Activated naive CD4-positive, alpha-beta T cell (primary cell): ENCODE data around the gene CYP27A1.
"Not testable (repeated sequence)": the region's sequence is repeated elsewhere in the genome, so short reads cannot be mapped to it uniquely, and the experiment has no call there.

Experiments
- DNase-seq, 4 experiments: peaks; one replicate each; lab custom pipeline; 2025; lab: John Stamatoyannopoulos, UW

The CYP27A1 gene

DNA sequence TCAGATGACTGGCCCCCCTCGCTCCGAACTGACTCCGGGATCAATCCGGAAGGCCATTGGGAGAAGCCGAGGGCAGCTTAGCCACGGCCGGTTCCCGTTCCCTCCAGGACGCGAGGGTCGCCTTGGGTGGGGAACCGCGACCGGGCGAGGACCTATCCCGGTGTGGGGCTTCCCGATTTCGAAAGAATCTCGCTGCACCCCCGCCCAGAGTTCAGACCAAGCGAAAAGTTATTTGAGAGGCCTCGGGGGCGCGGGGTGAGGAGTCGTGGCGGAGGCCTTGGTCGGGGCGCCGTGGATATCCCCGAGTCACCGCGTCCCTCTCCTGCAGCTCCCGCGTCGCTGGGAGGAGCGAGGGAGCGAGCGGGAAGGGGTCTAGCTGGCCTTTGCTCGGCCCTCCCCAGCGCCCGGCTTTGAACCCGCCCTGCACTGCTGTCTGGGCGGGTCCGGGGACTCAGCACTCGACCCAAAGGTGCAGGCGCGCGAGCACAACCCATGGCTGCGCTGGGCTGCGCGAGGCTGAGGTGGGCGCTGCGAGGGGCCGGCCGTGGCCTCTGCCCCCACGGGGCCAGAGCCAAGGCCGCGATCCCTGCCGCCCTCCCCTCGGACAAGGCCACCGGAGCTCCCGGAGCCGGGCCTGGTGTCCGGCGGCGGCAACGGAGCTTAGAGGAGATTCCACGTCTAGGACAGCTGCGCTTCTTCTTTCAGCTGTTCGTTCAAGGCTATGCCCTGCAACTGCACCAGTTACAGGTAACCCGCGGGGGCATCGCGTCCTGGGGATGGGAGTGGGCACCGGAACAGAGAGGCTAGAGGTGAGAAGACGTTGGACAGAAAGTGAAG lies at the start of gene CYP27A1:
Gene CYP27A1 (plus strand): TSS at position 457 of the 837 bp plus-strand sequence. CDS start 36 bp downstream, at position 493.
- DNase-seq, result no peak

DNA sequence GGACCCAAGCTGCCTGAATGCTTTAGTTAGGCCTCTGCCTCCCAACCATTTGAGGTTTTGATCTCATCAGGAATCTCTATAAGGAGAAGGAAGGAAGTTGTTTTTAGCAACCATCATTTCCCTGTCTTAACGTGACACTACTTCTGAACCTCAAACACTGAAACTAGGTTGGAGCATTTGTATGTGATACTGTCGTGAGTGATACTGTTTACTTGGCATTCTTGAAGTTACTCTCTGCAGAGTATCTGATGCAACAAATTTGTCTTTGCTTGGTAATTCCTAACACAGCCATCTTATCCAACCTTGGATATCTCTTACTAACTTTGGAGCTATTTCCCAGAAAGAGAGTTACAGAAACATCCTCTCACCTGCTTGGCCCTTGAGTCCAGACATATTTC lies 49.2 kb upstream of the CYP27A1 start:
- DNase-seq, result no peak

DNA sequence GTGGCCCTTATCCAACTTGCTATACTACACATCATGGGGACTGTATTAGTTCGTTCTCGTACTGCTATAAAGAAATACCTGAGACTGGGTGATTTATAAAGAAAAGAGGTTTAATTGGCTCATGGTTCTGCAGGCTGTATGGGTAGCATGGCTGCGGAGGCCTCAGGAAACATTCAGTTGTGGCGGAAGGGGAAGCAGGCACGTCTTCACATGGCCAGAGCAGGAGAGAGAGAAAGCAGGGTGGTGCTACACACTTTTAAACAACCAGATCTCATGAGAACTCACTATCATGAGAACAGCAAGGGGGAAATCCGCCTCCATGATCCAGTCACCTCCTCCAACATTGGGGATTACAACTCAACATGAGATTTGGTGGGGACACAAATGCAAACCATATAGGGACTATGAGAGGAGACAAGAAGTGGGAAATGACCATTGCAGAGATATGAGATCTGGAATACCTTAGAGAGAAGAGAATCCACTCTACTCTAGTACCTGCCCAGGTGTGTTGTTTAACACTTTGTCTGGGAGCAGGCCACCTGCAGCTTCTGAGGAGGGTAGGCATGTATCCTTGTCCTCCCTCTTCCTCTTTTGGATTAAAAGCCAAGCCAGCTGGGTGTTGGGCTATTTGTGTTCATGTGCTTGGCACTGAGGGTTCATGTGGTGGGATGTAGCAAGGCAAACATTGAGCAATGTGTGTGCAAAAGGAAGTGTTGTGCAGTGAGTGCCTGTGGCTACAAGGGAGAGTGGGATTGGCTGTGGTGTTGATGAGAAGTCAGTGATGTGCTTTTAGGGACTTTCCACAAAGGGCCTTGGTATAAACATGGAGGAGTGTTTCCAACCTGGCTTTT lies 48.6 kb upstream of the CYP27A1 start:
- no peak for DNase-seq

DNA sequence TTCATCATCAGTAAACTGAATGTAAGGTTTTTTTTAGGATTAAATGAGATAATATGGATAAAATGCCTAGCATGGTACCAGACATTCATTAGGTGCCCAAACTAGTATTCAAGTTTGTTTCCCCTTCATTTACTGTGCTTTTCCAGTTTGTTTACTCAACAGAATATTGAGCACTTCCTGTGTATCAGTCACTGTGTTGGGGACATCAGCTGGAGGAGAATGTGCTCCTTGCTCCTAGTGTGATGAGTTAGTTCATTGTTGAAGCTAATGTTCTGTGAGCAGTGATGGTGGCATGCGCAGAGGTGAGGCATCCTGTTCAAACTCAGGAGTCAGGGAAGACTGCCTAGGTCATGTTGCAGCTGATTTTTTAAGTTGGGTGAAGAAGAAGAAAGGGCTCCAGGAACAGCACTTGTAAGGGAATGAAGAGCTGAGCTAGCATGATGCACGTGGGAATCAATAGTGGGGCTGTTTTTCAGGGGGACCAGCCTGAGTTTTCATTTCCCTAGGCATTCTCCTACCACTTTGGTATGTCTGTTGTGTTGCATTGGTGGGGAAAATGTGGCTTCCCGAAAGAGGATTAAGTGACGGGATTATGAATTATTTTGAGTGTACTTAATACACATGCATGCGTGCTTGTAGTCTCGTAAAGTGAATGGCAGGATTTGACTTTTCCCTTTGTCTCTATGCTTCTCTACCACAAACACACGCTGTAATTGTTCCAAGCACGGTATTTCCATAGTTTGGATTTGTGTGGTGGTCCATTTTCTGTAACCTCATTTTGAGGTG lies 47.6 kb upstream of the CYP27A1 start:
- DNase-seq, result no peak

DNA sequence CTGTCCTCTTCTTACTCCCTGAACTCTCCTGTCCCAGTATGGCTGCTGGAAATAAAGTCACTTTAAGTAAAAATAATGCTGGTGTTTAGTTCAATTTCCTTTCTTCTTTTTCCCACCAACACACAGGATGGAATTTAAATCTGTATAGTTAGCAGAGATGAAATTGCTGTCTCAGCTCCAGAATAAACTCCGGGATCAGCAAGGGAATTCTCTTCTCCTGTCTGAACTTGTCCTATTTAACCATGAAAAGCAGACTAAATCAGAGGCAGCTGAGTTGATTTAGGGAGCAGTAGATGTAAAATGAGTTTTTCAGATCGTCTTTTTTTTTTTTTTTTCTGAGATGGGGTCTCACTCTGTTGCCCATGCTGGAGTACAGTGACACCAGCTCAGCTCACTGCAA lies 45.4 kb upstream of the CYP27A1 start:
- DNase-seq, result no peak

DNA sequence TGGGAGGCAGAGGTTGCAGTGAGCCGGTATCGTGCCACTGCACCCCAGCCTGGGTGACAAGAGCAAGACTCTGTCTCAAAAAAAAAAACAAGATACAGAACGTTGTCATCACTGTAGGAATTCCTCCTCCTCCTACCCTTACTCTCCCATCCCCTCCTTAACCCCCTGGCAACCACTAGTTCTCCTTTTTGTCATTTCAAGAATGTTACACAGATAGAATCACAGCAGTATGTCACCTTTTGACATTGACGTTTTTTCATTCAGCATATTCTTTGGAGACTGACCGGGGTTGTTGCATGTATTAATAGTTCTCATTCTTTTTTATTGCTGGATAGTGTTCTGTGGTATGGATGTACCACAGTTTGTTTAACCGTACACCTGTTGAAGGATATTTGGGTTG lies 38.9 kb upstream of the CYP27A1 start:
- DNase-seq, result no peak

DNA sequence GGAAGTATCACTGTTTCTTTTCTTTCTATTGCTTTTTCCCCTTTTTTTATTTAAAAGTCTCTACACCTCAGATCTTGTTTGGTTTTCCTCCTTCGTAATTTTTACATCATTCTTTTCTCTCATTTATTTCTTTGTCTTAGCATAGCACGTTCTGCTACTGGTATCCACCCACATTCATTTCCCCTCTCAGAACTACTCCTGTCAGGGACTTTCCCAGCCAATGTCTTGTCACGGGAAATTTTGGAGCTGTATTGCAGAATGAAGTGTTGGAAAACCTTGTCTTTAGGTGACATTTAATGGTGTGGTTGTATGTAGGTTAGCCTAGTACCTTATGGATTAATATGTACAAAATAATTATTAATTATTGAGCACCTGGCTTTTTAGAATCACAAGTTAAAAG lies 37.3 kb upstream of the CYP27A1 start:
- no peak for DNase-seq

DNA sequence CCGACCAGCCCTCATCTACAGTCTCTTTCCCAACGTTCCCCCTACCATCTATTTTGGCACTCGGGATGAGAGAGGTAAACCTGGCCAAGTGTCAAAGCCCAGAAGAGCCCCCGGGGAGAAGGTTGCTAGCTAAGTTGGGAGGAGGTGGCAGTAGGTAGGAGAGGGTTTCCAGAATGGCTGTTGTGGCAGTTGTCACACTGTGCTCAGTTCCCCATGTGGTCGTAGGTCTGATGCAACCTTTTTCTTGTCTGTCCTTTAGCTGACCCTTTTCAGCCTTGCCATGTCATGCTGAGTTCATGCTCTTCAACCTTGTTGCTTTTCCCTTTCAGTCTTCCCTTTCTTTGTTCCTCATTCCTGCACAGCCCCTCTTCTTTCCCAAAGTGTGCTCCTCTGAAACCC lies 36.8 kb upstream of the CYP27A1 start:
- no peak for DNase-seq

DNA sequence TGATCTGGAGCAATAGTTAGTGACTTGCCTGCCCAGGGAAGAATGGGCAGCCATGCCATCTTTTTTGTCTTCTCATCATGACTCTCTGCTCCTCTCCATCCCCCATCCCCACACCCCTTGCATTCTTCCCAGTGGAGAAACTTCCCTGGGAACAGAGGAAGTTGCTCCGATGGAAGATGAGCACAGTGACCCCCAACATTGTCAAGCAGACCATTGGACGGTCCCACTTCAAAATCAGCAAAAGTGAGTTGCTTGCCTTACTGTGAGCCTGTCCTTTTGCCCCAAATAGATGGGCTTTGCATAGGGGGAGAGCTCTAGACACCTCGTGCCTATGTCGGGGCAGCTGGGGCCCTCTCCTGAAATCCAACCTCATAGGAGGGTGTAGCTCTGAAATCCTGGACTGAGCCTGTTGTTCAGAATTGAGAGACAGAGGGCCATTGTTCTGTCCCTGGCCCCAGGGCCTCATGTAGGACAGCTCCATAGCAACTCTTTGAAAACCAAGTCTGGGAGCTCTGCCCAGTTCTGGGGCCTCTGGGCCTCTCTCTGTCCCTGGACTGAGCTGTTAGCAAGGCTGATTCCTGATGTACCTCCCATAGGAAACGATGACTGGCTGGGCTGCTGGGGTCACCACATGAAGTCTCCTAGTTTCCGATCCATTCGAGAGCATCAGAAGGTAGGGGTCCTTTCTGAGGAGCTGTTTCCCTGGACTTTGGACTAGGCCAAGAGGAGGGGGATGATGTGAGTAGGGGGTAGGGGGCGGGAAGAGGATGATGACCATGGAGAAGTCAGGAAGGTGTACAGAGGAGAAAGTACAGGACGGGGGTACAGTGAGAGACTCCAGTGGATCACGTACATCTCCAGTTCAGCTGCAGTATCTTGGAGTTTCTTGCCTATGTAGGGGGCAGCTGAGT lies 36.1 kb upstream of the CYP27A1 start:
- no peak for DNase-seq

DNA sequence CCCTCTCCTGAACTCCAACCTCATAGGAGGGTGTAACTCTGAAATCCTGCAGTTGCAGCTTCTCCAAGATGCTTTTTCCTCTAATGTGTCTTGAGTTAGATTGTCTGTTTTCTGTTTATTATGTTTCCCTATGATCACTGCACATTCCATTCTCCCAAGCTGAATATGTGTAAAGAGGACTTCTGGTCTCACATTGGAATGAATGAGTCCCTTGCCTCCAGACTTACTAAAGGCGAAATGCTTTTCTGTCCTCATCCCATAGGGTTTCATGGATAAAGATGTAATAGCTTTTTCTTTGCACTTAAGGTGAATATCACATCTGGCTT lies 35.5 kb upstream of the CYP27A1 start:
- DNase-seq, result no peak

DNA sequence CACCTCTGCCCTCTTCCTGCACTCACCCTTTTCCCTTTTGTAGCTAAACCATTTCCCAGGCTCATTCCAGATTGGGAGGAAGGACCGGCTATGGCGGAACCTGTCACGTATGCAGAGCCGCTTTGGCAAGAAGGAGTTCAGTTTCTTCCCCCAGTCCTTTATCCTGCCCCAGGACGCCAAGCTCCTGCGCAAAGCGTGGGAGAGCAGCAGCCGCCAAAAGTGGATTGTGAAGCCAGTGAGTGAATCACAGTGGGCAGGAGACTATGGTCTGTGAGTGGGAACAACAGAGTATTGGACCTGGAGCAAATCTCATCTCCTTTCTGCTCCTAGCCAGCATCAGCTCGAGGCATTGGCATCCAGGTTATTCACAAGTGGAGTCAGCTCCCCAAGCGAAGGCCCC lies 35.0 kb upstream of the CYP27A1 start:
- no peak for DNase-seq

DNA sequence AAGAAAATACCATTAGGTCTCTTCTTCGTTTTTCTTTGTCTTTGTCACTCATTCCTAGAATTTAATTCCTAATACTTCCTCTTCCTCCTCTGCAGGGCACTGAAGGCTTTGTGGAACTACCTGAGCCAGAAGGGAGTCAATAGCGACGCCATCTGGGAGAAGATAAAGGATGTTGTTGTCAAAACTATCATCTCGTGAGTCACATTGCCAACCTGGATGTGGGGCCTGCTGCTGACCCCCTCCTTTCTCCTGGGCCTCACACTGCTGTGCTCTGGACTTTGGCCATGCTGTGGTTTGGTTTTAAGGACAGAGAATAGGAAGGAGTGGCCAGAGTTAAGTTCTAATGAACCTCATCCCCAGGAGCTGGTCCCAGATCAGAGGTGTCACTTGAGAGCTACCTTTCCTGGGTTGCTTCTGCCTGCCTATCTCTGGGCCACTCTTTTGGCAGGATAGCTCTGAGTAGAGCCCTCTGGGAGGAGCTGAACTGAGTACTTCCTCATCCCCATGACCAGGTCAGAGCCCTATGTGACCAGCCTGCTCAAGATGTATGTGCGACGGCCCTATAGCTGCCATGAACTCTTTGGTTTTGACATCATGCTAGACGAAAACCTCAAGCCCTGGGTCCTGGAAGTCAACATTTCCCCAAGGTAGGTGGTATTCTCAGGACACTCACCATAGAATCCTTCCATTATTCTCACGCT lies 33.1 kb upstream of the CYP27A1 start:
- DNase-seq, result no peak

DNA sequence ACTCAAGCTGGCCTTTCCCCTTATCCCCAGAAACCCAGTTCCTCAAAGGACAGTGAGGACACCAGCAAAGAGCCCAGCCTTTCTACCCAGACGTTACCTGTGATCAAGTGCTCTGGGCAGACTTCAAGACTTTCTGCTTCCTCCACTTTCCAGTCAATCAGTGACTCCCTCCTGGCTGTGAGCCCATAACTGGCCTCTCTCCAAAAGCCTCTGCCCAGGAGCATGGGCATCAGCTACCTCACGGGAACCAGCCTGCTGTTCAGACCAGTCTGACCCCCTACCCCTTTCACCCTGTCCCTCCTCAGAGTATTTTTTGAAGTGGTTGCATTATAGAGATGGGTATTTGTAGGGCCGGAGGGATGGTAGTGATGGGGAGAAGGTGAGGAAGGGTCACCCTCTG lies 27.7 kb upstream of the CYP27A1 start:
- no peak for DNase-seq

DNA sequence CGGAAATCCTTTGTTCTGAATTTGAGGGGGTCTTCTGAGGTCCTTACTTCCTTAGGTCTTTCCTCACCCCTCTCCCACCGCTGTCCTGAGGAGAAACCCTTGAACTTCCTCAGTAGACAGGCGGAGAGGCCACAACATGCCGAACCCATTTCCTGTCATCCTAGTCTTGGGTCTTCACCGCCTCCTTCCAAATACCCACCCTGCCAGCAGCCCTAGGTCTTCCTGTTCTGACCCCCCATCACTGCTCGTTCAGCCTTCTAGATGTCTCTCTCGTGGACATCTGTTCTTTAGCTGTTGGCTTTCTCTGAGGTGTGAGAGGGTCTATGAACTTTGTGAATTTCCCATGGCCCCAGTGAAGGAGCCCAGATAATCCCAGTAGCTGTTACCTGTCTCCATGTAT lies 27.2 kb upstream of the CYP27A1 start:
- DNase-seq, result no peak

DNA sequence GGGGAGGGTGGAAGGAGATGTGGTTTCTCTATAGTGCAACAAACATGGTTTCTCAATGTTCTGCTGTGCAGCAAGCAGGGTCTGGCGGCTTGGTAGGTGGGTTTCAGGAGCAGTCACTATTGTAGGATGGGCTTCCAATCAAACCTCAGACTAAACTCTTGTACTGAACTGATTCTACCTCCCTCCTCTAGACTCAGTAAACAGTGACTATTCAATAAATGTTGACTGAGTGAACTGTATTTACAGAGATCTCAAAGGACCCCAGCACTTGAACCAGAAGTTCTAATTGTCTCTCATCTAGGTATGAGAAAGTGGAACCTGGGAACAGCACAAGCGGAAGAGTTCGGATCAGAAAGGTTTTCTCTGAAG lies 26.8 kb upstream of the CYP27A1 start:
- DNase-seq, result no peak

DNA sequence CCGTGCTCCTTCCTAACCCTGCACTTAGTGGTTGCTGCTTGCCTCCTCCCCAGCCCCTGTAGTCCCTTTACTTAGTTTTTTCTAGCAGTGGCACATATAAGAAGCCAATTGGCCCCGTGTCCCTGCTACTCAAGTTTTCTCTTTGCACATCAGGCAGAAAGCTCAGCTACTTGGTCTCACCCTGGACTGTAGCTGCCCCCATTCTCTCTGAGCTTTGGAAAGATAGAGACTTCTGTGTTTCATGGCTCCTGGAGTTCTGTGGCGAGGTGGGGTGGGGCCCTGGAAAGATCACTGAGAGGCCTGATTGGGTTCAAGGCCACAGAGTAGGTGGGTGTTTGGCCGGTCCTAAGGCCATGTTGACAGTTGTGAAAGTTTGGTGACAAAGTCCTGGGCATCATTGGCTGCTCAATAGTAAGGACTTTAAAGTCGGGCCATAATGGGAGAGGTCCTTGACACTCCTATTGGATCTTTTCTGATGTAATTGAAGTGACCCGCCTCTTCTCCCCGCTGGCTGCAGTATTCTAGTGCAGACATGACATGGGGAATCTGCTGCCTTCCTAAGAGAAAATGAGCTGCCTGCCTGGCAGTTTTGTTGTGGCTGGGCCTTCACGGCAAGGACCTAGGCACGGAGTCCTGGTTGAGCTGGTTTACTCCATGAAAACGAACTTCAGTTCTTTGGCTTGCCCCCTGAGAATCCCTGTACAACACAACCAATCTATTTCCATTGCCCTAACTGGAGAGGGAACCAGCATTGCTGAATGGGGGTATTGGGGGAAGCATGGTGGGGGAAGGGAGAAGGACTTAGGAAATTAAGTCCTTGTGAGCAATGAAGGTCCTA lies 26.2 kb upstream of the CYP27A1 start:
- DNase-seq, result no peak

DNA sequence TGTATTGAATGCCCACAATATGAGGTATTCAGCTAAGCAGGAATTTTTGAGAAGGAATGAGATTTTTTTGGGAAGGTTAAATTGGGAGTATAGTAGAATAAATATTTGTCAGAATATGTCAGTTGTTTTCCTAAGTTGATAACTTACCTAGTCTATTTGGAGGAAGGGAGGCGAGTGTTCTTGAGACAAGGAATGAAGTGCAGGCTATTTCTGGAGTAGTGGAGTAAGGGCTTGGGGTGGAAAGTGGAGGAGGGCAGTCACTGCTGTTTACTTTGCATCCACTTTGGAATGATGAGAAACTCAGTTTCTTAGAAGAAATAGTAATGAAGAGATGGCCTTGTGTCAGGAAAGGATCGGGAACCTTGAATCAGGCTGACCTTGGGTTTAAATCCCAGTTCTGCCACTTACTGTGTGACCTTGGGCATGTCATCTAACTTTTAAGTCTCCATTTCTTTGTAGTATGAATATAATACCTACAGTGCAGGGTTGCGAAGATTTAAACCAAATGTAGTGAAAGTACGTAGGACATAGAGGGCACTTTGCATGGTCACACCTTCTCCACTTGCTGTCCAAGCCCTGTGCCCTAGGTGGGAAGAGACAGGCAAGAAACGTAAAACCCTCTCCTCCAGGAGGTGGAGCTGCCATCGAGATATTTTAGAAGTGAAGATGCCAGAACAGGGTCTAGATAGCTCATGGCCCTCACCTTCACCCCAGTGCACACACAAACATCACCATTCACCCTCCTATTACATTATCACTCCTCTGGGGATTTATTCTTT lies 25.2 kb upstream of the CYP27A1 start:
- no peak for DNase-seq

DNA sequence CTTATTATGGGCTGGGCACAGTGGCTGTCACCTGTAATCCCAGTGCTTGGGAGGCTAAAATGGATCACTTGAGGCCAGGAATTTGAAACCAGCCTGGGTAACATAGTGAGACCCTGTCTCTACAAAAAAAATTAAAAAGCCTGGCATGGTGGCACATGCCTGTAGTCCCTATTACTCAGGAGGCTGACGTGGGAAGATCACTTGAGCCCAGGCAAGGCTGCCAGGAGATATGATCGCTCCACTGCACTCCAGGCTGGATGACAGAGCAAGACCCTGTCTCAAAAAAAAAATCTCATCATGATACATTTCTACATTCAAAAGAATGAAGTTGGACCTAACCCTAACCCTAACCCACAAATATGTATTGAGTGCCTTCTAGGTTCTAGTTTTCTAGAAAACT lies 20.2 kb upstream of the CYP27A1 start:
- DNase-seq, result no peak

DNA sequence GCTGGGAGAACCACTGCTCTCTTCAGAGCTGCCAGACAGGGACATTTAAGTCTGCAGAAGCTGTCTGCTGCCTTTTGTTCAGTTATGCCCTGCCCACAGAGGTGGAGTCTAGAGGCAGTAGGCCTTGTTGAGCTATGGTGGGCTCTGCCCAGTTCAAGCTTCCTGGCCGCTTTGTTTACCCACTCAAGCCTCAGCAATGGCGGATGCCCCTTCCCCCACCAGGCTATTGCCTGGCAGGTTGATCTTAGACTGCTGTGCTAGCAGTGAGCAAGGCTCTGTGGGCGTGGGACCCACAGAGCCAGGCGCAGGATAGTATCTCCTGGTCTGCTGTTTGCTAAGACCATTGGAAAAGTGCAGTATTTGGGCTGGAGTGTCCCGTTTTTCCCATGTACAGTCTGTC lies 9.2 kb upstream of the CYP27A1 start:
- DNase-seq, result not testable (repeated sequence)
